Endothelial cell of umbilical vein (primary cell): Measurements from ENCODE around the gene FAM168A. TPM values are rescaled to one million over a fixed set of nuclear protein-coding genes. Genes with fewer than 3 reads are reported as not detected.

ENCODE experiments used
- BruUV-seq: library from RNA; stranded (reverse); fragments of 400-500 nt; replicated peaks from 2 replicates; lab custom pipeline; 2021; lab: Mats Ljungman, UMichigan
- CTCF ChIA-PET: fragments of 300-600, 350-600 bp; sonication (Branson Sonifier 250); formaldehyde crosslinking; loops from one replicate; lab custom pipeline; 2021; ENCODE audit warnings: antibody characterized with exemption, inconsistent platforms; lab: Charles Lee
- POLR2A ChIA-PET: fragments of 300-600, 350-600 bp; sonication (Branson Sonifier 250); formaldehyde crosslinking; loops from one replicate; lab custom pipeline; 2021; ENCODE audit warnings: antibody characterized with exemption, inconsistent platforms; lab: Charles Lee
- DNase-seq: peaks from one replicate; pipeline ENCODE4 v3.0.0-alpha.2; 2011; ENCODE audit warnings: low read depth, low spot score
- FAIRE-seq: peaks from 2 replicates; lab custom pipeline; 2011; peaks lifted over from hg19 to GRCh38; lab: Jason Lieb, UNC
- H2AFZ ChIP-seq: 2 replicates; pipeline ENCODE4 v1.6.0; 2012; ENCODE audit warnings: low read depth, low read length, control low read depth, inconsistent platforms
- H3K27ac ChIP-seq: 2 replicates; pipeline ENCODE4 v1.5.1; 2011; ENCODE audit warnings: low read depth, mild to moderate bottlenecking, control low read depth, low read length, moderate library complexity; ENCODE audit not compliant: insufficient read depth
- H3K27me3 ChIP-seq, 2 experiments: 2 replicates each; pipeline versions ENCODE4 v1.6.0 to v1.6.1; 2011; ENCODE audit warnings: low read length in 2 of 2, mixed read lengths in 1 of 2; ENCODE audit not compliant: control insufficient read depth in 2 of 2, insufficient read depth in 2 of 2
- H3K36me3 ChIP-seq, 2 experiments: 2 replicates in 1 of 2; 3 replicates in 1 of 2; pipeline ENCODE4 v1.5.1; 2011; ENCODE audit warnings: low read length in 2 of 2, mild to moderate bottlenecking in 1 of 2, moderate library complexity in 1 of 2; ENCODE audit not compliant: control insufficient read depth in 2 of 2, insufficient read depth in 2 of 2; ENCODE audit errors: extremely low read depth in 1 of 2
- H3K4me1 ChIP-seq: 3 replicates; pipeline ENCODE4 v1.5.1; 2011; ENCODE audit warnings: mild to moderate bottlenecking, low read length; ENCODE audit not compliant: control insufficient read depth, insufficient read depth; ENCODE audit errors: extremely low read depth
- H3K4me2 ChIP-seq: 2 replicates; pipeline ENCODE4 v1.6.1; 2011; ENCODE audit warnings: low read length, control low read depth, mixed read lengths; ENCODE audit not compliant: insufficient read depth
- H3K4me3 ChIP-seq, 3 experiments: fragments of 200-600 bp in 1 of 3; sonication (generic), shearing (Covaris generic) in 1 of 3; replicated peaks in 1 of 3; 2 replicates each; pipeline ENCODE4 v1.5.1; 2011 to 2016; ENCODE audit warnings: control low read depth in 3 of 3, low read length in 3 of 3, mild to moderate bottlenecking in 2 of 3, inconsistent platforms in 1 of 3, low read depth in 1 of 3, moderate library complexity in 1 of 3; ENCODE audit not compliant: insufficient read depth in 1 of 3
- H3K79me2 ChIP-seq: 2 replicates; pipeline ENCODE4 v1.6.0; 2012; ENCODE audit warnings: low read length, inconsistent platforms; ENCODE audit not compliant: control insufficient read depth, insufficient read depth
- H3K9ac ChIP-seq: replicated peaks from 2 replicates; pipeline ENCODE3; 2011; ENCODE audit warnings: low read length, control low read depth; ENCODE audit not compliant: insufficient read depth; ENCODE audit errors: extremely low read depth
- H3K9me1 ChIP-seq: replicated peaks from 3 replicates; pipeline ENCODE4 v1.6.0; 2011; ENCODE audit warnings: mild to moderate bottlenecking, low read length; ENCODE audit not compliant: control insufficient read depth, insufficient read depth; ENCODE audit errors: extremely low read depth
- H3K9me3 ChIP-seq: replicated peaks from 2 replicates; pipeline ENCODE4 v1.5.1; 2012; ENCODE audit warnings: low read length, inconsistent platforms; ENCODE audit not compliant: control insufficient read depth, insufficient read depth
- H4K20me1 ChIP-seq: replicated peaks from 2 replicates; pipeline ENCODE3; 2011; ENCODE audit warnings: mild to moderate bottlenecking, low read length; ENCODE audit not compliant: control insufficient read depth, insufficient read depth; ENCODE audit errors: extremely low read depth
- EZH2 ChIP-seq: IDR thresholded peaks from 2 replicates; pipeline ENCODE4 v1.6.1; 2012; ENCODE audit warnings: borderline replicate concordance, low read depth, mild to moderate bottlenecking, moderate library complexity, low read length, inconsistent platforms; ENCODE audit not compliant: severe bottlenecking
- FOS ChIP-seq: IDR thresholded peaks from 2 replicates; pipeline ENCODE4 v1.6.1; 2011; ENCODE audit warnings: mild to moderate bottlenecking, low read length, moderate library complexity, borderline replicate concordance; ENCODE audit not compliant: insufficient read depth
- GATA2 ChIP-seq: IDR thresholded peaks from 2 replicates; pipeline ENCODE4 v1.7.0; 2011; ENCODE audit warnings: low read depth, mild to moderate bottlenecking, moderate library complexity, mixed read lengths, low read length; ENCODE audit not compliant: insufficient read length, insufficient read depth
- JUN ChIP-seq: IDR thresholded peaks from 2 replicates; pipeline ENCODE4 v1.6.1; 2011; ENCODE audit warnings: borderline replicate concordance, low read depth; ENCODE audit not compliant: insufficient read length, insufficient read depth
- MAX ChIP-seq: IDR thresholded peaks from 2 replicates; pipeline ENCODE4 v1.6.1; 2011; ENCODE audit not compliant: insufficient read depth, insufficient read length
- MYC ChIP-seq: IDR thresholded peaks from one replicate; pipeline ENCODE4 v1.6.1; 2011; ENCODE audit warnings: mild to moderate bottlenecking, low read depth, low read length
- POLR2A ChIP-seq: IDR thresholded peaks from 2 replicates; pipeline ENCODE4 v1.6.1; 2012; ENCODE audit warnings: low read depth, mild to moderate bottlenecking, control low read depth, low read length
- POLR2AphosphoS5 ChIP-seq: IDR thresholded peaks from 2 replicates; pipeline ENCODE4 v1.6.1; 2012; ENCODE audit warnings: low read depth, mild to moderate bottlenecking, control low read depth, low read length, moderate library complexity; ENCODE audit not compliant: insufficient read depth
- dilution Hi-C: fragments of 300-500 bp; cut with MboI; formaldehyde crosslinking; loops from one replicate; pipeline ENCODE4 v1.15.0; 2019; ENCODE audit warnings: low sequenced_read_pairs; ENCODE audit not compliant: extremely low pct_ligation_motif_present
- intact Hi-C: fragments of 100-400 bp; cut with micrococcal nuclease; formaldehyde crosslinking; loops from one replicate; pipeline ENCODE4 v1.10.0; 2022
- polyA plus RNA-seq, 4 experiments: library from polyadenylated mRNA; depleted of rRNA in 3 of 4; stranded (reverse) in 3 of 4; unstranded in 1 of 4; fragments of >200 nt; gene quantifications; 2 replicates each; pipeline versions ENCODE4 v1.2.1 to v1.2.3, GENCODE V29; 2011 to 2012; ENCODE audit warnings: missing spikeins in 1 of 4
- total RNA-seq: library from RNA; stranded (reverse); gene quantifications from 2 replicates; pipeline ENCODE4 v1.2.3, GENCODE V29; 2021
- TF ChIP-seq, protein P1 (sequence below), 2 donors: IDR thresholded peaks; 1 replicate in 1 of 2; 2 replicates in 1 of 2; pipeline ENCODE4 v1.5.1; 2011; ENCODE audit warnings: low read length in 2 of 2, mild to moderate bottlenecking in 2 of 2, moderate library complexity in 2 of 2, control low read depth in 1 of 2, inconsistent platforms in 1 of 2, low read depth in 1 of 2; ENCODE audit not compliant: insufficient read depth in 1 of 2; ENCODE audit errors: extremely low read depth in 1 of 2

FAM168A gene
- total and polyA plus RNA-seq, 2 donors (not counting 3 experiments of a cell fraction or from before 2014, with no cell fraction given) = 17.0 to 20.5 TPM

- ChIA-PET CTCF (interaction anchor here (0.6 to 3.0 kb wide), 7 partner anchors 9 to 255 kb away, joined by 3 to 15 read pairs (median 3); no protein-coding TSS in a partner anchor), POLR2A (no interaction called here)
- no peak for DNase-seq
- intact Hi-C loops = loop anchor here (10.0 kb wide), 1 partner anchor 219 kb away; no protein-coding TSS in a partner anchor
- no peaks in the 10 kb centered on the region for H3K9me3 ChIP-seq
- H3K4me1 ChIP-seq = no peaks in the 10 kb centered on the region
- no peaks in the 10 kb centered on the region for H3K27me3 ChIP-seq
- no peaks in the 10 kb centered on the region for H4K20me1 ChIP-seq
- BruUV-seq = no TSS peak
- no peak overlapping the region for H3K9ac ChIP-seq
- FAIRE-seq = no peak
- H3K4me3 ChIP-seq = no peak overlapping the region
- H3K4me2 ChIP-seq = no peak overlapping the region
- dilution Hi-C loops = no loop called here
- peaks cover 0 to 4% of the 10 kb centered on the region in 2 experiments for H3K36me3 ChIP-seq
- no peaks in the 10 kb centered on the region for H3K9me1 ChIP-seq
- H2AFZ ChIP-seq = no peak overlapping the region
- no peak for TF ChIP-seq JUN
- no peak for TF ChIP-seq MAX
- no peak overlapping the region for H3K27ac ChIP-seq
- H3K79me2 ChIP-seq = no peaks in the 10 kb centered on the region
These were observed 191.8 kb downstream of the FAM168A start for GRCh38 chr11:73406131-73406530.

- dilution Hi-C loops (no loop called here), intact Hi-C loops (loop anchor here (10.0 kb wide), 1 partner anchor 220 kb away; no protein-coding TSS in a partner anchor)
- Histone ChIP-seq H3K27ac (no peak overlapping the region), H3K79me2 (no peaks in the 10 kb centered on the region), H3K9ac (no peak overlapping the region), H3K27me3 (no peaks in the 10 kb centered on the region), H3K4me3 (no peak overlapping the region), H2AFZ (no peak overlapping the region), H3K36me3 (peaks cover 2 to 4% of the 10 kb centered on the region in 2 experiments), H3K9me1 (no peaks in the 10 kb centered on the region), H3K9me3 (no peaks in the 10 kb centered on the region), H3K4me1 (no peaks in the 10 kb centered on the region), H4K20me1 (no peaks in the 10 kb centered on the region), H3K4me2 (no peak overlapping the region)
- FAIRE-seq (no peak), DNase-seq (no peak)
- ChIA-PET POLR2A (no interaction called here), CTCF (interaction anchor here (1.0 to 3.0 kb wide), 2 partner anchors 54 to 220 kb away, joined by 3 to 13 read pairs; no protein-coding TSS in a partner anchor)
- TF ChIP-seq EZH2 (no peak), JUN (no peak), MAX (no peak), POLR2A (no peak), GATA2 (no peak), POLR2AphosphoS5 (no peak), MYC (no peak), FOS (no peak)
- TF ChIP-seq, protein P1, sequence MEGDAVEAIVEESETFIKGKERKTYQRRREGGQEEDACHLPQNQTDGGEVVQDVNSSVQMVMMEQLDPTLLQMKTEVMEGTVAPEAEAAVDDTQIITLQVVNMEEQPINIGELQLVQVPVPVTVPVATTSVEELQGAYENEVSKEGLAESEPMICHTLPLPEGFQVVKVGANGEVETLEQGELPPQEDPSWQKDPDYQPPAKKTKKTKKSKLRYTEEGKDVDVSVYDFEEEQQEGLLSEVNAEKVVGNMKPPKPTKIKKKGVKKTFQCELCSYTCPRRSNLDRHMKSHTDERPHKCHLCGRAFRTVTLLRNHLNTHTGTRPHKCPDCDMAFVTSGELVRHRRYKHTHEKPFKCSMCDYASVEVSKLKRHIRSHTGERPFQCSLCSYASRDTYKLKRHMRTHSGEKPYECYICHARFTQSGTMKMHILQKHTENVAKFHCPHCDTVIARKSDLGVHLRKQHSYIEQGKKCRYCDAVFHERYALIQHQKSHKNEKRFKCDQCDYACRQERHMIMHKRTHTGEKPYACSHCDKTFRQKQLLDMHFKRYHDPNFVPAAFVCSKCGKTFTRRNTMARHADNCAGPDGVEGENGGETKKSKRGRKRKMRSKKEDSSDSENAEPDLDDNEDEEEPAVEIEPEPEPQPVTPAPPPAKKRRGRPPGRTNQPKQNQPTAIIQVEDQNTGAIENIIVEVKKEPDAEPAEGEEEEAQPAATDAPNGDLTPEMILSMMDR (IDR thresholded peaks at IDR 0.05; ENCODE audit: extremely low read depth in 1 of 2, insufficient read depth in 1 of 2, low read depth in 1 of 2, low read length in 2 of 2) = no peak
- no TSS peak for BruUV-seq
These were observed 192.8 kb downstream of the FAM168A start for GRCh38 chr11:73405146-73405510.
